HL-60 (cell line): ENCODE data around the gene IPO11.

Experiments
- DNase-seq, 2 experiments: peaks; one replicate each; pipeline ENCODE4 v3.0.0-alpha.2; 2010 to 2020; ENCODE audit warnings: low read depth in 1 of 2, low spot score in 1 of 2
- H3K27ac ChIP-seq: fragments of 250-450 bp; sonication (Bioruptor Pico); replicated peaks from 2 replicates; pipeline ENCODE4 v1.5.1; 2020; ENCODE audit warnings: mild to moderate bottlenecking, moderate library complexity
- H3K27me3 ChIP-seq: fragments of 250-450 bp; sonication (Bioruptor Pico); 2 replicates; pipeline ENCODE4 v1.5.1; 2021; ENCODE audit warnings: mild to moderate bottlenecking, moderate library complexity; ENCODE audit not compliant: insufficient read depth, poor library complexity, severe bottlenecking
- H3K4me3 ChIP-seq: replicated peaks from 2 replicates; pipeline ENCODE4 v1.5.1; 2011; ENCODE audit warnings: mild to moderate bottlenecking, control low read depth, low read length; ENCODE audit not compliant: insufficient read depth
- GABPA ChIP-seq: IDR thresholded peaks from 2 replicates; pipeline ENCODE4 v1.6.1; 2012; ENCODE audit warnings: low read depth
- POLR2AphosphoS5 ChIP-seq: IDR thresholded peaks from 2 replicates; pipeline ENCODE4 v1.6.1; 2012; ENCODE audit warnings: low read depth
- SPI1 ChIP-seq: IDR thresholded peaks from 2 replicates; pipeline ENCODE4 v1.6.1; 2012; ENCODE audit warnings: low read depth, mild to moderate bottlenecking, borderline replicate concordance
- long read RNA-seq: library from polyadenylated mRNA; unstranded; transcript quantifications from one replicate; pipeline ENCODE4 v2.0.0, GENCODE V29; 2020
- TF ChIP-seq, protein P1 (sequence below): IDR thresholded peaks from 2 replicates; pipeline ENCODE4 v1.6.1; 2012; ENCODE audit warnings: low read depth; ENCODE audit not compliant: insufficient replicate concordance
- TF ChIP-seq, protein P2 (sequence below): IDR thresholded peaks from one replicate; pipeline ENCODE4 v1.5.1; 2011; ENCODE audit warnings: low read length, control low read depth, inconsistent platforms; ENCODE audit not compliant: insufficient read depth

The IPO11 gene
- long read RNA-seq, full-length matches to known transcripts = 23 of 35 reads
- long read RNA-seq, partial matches to known transcripts = 4 of 35 reads
- long read RNA-seq, other reads (novel, unspliced or antisense) = 8 of 35 reads

GRCh38 chr5:62412549-62413329, at the start of gene IPO11:
Gene IPO11, plus strand, starts transcription at chr5:62412763. Its CDS starts 24,517 bp downstream, at chr5:62437280.
- peak within 1 kb of the TSS; percentile 91 for H3K27ac ChIP-seq
- no peaks in the 10 kb centered on the region for H3K27me3 ChIP-seq
- DNase-seq = peak; percentile 74 to 94
- peak within 1 kb of the TSS; percentile 89 for H3K4me3 ChIP-seq
- TF ChIP-seq, protein P1, sequence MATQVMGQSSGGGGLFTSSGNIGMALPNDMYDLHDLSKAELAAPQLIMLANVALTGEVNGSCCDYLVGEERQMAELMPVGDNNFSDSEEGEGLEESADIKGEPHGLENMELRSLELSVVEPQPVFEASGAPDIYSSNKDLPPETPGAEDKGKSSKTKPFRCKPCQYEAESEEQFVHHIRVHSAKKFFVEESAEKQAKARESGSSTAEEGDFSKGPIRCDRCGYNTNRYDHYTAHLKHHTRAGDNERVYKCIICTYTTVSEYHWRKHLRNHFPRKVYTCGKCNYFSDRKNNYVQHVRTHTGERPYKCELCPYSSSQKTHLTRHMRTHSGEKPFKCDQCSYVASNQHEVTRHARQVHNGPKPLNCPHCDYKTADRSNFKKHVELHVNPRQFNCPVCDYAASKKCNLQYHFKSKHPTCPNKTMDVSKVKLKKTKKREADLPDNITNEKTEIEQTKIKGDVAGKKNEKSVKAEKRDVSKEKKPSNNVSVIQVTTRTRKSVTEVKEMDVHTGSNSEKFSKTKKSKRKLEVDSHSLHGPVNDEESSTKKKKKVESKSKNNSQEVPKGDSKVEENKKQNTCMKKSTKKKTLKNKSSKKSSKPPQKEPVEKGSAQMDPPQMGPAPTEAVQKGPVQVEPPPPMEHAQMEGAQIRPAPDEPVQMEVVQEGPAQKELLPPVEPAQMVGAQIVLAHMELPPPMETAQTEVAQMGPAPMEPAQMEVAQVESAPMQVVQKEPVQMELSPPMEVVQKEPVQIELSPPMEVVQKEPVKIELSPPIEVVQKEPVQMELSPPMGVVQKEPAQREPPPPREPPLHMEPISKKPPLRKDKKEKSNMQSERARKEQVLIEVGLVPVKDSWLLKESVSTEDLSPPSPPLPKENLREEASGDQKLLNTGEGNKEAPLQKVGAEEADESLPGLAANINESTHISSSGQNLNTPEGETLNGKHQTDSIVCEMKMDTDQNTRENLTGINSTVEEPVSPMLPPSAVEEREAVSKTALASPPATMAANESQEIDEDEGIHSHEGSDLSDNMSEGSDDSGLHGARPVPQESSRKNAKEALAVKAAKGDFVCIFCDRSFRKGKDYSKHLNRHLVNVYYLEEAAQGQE = no peak
- TF ChIP-seq SPI1 (no peak), GABPA (no peak), POLR2AphosphoS5 (peak; percentile 66)

DNA sequence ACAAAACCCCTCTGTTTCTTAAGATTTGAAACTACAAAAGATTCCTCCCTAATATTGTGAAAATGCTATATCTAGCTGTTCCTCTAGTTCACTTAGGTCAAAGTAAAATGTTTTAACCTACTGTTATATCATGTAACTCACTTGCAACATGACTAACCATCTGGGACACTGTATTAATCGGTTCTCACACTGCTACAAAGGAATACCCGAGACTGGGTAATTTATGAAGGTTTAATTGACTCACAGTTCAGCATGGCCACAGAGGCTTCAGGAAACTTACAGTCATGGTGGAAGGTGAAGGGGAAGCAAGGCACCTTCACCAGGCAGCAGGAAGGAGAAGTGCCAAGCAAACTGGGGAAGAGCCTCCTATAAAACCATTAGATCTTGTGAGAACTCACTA, 43.5 kb upstream of the IPO11 start:
- Histone ChIP-seq H3K4me3 (no peak overlapping the region), H3K27ac (no peak overlapping the region), H3K27me3 (no peaks in the 10 kb centered on the region)
- DNase-seq = peak in 1 of 2 experiments; percentile 2
- TF ChIP-seq, protein P2, sequence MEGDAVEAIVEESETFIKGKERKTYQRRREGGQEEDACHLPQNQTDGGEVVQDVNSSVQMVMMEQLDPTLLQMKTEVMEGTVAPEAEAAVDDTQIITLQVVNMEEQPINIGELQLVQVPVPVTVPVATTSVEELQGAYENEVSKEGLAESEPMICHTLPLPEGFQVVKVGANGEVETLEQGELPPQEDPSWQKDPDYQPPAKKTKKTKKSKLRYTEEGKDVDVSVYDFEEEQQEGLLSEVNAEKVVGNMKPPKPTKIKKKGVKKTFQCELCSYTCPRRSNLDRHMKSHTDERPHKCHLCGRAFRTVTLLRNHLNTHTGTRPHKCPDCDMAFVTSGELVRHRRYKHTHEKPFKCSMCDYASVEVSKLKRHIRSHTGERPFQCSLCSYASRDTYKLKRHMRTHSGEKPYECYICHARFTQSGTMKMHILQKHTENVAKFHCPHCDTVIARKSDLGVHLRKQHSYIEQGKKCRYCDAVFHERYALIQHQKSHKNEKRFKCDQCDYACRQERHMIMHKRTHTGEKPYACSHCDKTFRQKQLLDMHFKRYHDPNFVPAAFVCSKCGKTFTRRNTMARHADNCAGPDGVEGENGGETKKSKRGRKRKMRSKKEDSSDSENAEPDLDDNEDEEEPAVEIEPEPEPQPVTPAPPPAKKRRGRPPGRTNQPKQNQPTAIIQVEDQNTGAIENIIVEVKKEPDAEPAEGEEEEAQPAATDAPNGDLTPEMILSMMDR = no peak
- TF ChIP-seq POLR2AphosphoS5 = no peak
- TF ChIP-seq SPI1 = no peak
- TF ChIP-seq GABPA = no peak
- TF ChIP-seq, protein P1 = no peak

- no peaks in the 10 kb centered on the region for H3K27me3 ChIP-seq
- no peak for TF ChIP-seq POLR2AphosphoS5
- TF ChIP-seq, protein P2 = no peak
- no peak for TF ChIP-seq GABPA
- TF ChIP-seq, protein P1 = no peak
- TF ChIP-seq SPI1 = no peak
- H3K4me3 ChIP-seq = no peak overlapping the region
- H3K27ac ChIP-seq = no peak overlapping the region
- DNase-seq = no peak
These were observed 41.2 kb upstream of the IPO11 start for GRCh38 chr5:62371409-62371808.
